ENCODE measurements around the gene TM9SF2.
"Not testable (repeated sequence)": the region's sequence is repeated elsewhere in the genome, so short reads cannot be mapped to it uniquely, and the experiment has no call there.

TM9SF2 gene

DNA sequence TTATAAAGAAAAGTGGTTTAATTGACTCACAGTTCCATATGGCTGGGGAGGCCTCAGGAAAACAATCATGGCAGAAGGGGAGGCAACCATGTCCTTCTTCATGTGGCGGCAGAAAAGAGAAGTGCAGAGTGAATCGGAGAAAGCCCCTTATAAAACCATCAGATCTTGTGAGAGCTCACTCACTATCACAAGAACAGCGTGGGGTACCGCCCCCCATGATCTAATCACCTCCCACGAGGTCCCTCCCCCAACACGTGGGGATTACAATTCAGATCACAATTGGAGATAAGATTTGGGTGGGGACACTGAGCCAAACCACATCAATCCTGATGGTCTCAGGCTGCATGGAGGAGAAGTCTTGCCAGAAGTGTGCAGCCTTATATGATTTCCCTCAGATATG lies 26.0 kb downstream of the TM9SF2 start:
- DNase-seq = no peak

DNA sequence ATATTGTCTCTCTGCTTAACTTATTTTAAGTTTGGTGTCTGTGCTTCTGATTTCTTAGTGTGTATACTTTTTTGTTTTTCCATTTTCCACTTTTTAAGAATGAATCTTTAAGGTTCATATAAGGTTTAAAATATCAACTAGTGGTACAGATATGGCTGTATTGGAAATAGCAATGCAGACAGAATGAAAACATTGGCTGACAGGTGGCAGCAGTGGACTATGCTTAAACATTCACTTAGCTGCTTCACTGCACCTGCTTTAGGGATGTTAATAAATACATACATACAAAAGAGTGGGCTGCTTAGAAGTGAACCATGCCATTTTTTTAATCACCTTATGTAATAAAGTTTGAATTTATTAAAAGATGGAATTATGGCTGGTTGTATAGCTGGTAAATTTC lies 27.3 kb downstream of the TM9SF2 start:
- DNase-seq = peak in 2 of 56 donors; percentile 2 to 5

DNA sequence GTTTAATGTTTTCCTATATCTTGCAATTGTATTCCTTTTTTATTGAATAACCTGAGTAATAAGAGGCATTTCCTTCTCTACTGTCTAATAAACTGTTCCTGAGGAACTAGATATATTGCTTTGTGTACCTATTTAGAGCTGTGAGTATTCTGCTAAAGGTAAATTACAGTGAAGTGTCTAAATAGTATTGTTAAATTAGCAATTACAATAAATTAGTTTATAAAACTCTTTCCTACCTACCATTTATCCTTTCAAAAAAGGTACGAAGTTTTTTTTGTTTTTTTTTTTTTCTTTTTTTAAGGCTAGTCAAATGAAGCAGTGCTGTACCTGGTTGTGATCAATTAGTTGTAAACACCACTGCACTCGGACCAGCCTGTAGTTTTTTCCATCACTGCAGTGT lies 34.8 kb downstream of the TM9SF2 start:
- no peak for DNase-seq

DNA sequence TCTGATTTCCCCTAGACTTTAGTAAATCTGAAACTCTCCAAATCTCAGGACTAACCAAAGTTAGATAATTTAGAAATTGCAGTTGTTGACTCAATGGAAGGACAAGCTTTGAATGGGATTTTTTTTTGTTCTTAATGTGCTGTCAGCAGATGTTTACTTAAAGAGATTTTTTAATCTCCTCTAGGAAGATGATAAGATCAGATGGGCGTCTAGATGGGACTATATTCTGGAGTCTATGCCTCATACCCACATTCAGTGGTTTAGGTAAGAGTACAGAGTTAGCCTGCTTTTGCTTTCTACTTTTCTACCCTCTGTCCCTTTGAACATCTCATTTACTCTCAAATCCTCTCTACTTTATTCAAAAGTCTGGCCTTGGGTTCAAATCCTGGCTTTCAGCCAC lies 39.3 kb downstream of the TM9SF2 start:
- no peak for DNase-seq

DNA sequence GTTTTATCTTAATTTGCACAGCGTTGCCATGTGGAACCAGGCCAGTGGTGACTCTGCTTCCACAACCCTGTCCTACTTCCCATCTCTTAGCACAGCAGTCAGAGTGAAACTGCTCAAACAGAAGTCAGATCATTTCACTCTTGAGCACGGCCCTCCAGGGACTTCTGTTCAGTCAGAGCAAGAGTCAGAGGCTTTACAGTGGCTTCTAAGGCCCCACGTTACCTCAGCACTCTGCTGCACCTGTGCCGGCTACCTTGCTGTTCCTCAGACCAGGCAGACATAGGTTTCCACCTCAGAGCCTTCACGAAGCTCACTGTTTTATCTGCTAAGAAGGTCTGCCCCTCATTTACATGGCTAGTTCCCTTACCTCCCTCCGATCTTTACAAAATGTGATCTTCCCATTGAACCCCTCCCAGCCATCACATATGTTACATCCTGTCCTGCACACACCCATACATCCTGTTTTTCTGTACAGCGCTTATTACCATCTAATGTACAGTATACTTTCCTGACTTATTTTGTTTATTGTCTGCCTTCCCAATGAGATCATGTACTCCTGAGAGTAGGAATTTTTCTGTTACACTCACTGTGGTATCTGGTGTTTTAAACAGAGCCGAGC lies 41.6 kb downstream of the TM9SF2 start:
- peak in 1 of 56 donors; percentile 23 for DNase-seq

DNA sequence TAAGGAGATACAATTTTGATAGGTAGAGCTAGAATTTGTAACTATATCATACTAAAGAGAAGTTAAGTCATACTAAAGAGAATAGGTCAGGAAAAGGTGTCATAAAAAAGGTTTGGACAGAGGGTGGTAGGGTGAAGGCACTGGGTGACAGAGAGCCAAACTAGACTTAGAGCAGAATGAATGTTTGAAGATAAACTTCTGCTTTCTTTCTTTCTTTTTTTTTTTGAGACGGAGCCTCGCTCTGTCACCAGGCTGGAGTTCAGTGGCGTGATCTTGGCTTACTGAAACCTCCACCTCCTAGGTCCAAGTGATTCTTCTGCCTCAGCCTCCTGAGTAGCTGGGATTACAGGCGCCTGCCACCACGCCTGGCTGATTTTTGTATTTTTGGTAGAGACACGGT lies 44.1 kb downstream of the TM9SF2 start:
- no peak for DNase-seq

DNA sequence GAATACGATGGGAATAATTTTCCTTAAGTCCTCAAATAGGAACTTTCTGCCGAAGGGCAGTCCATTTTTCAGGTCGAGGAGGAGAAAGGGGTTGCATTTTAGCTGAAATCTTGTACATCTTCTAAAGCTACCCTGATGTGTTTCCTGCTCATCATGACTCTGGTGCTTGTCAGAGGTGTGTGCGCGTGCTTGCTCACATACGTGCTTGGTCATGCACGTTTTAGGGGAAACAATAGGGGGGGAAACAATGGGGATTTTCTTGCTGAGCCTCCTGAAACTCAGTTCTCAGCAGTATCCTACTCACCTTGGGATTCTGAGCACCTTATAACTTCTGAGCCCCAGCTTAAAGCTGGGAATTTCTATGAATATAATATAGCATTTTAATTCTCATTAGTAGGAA lies 44.7 kb downstream of the TM9SF2 start:
- no peak for DNase-seq

DNA sequence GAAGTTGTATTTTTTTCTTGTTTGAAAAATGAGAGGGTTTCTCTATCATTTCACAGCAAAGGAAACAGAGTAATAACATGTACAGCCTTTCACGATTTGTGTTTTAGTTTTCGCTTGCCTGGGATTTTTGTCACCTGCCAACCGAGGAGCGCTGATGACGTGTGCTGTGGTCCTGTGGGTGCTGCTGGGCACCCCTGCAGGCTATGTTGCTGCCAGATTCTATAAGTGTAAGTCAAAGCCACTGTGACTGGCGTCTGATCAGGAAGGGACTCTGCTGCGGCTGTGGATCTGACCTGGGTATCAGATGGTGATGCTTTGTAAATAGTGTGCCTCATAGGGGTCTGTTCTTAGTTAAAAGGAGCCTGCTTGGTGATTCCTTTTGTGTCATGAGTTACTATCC lies 45.6 kb downstream of the TM9SF2 start:
- DNase-seq = no peak

DNA sequence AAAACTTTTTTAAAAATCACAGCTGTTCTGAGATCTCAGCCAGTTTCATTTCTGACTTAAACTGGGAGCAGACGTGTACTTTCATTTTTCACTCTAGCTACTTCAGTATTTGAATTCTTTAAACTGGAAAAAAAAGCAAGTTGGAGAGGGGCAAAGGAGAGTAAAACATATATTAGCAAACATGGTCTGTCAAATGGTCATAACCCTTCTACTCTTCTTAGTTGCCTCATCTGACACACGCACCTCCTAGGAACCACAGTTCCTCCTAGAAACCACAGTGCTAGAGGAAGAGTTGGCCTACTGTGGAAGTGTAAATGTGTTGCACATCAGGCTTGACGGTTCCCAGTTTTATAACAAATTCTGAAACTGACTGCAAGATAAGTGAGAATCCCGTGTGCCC lies 47.2 kb downstream of the TM9SF2 start:
- no peak for DNase-seq

DNA sequence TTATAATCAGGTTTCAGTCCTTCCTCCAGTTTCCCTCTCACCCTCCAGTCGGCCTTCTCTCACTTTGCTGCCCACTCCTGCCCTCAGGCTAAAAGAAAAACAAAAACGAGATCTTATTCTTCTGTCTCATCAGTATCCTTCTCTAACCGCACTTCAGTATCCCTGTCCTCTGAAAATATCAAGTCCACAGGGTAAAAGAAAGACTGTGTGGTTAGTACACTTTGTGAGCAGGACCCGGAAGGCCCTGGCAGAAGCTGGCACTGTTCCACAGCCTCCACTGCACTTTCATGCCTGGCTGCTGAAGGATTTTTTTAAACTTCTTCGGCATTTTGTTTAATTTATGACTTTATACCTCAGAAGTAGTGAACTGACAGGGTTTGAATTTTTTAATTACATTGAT lies 51.8 kb downstream of the TM9SF2 start:
- DNase-seq = no peak

DNA sequence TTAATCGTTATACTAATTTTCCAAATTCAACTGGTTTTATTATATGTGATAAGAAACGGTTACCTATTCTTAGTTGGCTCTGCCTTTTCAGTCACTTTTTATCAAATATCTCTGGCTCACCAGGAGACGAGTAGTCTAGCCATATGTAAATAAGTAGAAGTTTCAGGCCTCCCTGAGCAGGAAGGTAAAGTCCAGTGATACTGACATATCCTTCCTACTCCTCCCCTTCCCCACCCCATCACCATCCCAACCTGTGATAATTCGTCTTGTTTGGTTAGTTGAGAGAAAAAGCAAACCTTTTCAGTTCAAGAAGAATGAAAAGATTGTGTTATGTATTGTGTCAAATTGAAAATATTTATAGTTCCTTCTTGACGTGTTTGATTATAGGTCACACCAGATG lies 53.9 kb downstream of the TM9SF2 start:
- no peak for DNase-seq

DNA sequence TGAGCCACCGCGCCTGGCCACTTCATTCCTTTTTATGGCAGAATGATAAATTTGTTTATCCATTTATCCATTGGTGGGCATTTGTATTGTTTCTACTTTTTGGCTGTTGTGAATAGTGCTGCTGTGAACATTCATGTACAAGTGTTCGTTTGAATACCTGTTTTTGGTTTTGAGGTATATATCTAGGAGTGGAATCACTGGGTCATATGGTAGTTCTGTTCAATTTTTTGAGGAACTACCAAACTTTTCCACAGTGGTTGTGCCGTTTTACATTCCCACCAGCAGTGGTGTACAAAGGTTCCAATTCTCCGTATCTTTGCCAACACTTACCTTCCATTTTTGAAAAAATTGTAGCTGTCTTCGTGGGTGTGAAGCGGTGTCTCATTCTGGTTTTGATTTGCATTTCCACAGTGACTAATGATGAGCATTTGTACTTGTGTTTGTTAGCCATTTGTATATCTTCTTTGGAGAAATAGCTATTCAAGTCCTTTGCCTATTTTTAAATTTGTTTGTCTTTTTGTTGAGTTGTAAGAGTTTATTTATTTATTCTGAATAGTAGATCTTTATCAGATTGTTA lies 55.7 kb downstream of the TM9SF2 start:
- DNase-seq = no peak

DNA sequence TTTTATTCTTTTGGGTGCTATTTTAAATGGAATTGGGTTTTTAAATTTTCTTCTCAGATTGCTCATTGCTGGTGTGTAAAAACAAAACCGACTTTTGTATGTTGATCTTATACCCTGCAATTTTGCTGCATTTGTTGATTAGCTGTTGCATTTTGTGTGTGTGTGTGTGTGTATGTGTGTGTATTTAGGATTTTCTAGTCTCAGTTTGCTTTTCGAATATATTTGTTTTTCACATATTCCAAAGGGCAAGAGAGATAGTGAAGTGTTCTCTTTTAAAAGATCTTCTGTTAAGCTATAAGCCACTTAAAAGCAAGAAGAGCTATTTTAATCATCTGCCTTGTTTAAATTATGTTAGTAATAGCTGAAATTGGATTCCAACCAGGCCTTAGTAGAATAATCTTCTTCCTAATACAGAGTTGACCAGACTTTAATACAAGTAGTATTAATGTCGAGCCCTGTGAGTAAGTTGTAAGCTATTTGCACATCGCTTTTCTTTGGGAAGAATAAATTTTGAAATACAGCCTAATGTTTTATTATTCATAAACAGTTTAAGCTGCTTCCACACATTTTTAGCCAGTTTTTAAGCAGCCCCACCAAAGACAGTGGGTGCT lies 57.4 kb downstream of the TM9SF2 start:
- no peak for DNase-seq

DNA sequence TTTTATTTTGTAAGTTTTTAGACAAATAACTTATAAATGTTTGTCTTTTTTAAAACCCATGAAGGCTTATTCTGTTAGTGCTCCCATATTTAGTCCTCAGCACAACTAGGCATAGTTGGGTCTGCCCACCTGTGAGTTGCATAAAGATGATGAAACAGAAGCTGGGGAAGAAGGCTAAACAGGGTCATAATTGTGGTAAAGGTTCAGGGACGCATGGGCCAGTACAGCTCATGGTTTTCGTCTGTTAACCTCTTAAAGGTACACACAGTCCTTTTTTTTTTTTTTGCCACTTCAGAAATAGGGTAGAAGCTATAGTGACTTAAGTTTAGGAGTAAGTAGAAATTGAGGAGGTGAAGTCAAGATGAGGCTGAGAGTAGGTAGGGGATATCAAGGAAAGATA lies 58.3 kb downstream of the TM9SF2 start:
- DNase-seq = no peak

DNA sequence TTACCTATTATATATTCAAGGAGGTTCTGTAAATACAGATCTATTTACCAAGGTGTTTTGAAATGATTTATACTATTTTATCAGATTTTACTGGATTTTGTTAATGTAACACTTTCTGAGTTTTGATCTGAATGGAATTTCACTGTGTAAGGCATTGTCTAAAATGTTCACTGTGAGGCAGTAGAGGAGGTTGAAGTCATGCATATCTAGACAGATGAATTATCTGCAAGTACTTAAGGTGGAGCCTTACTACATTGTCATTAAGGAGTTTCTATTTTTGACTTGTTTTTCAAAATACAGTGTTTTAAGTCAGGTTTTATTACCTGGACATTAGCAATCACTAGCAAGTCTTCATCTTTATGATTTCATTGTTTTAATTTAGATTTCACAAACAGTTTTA lies 62.1 kb downstream of the TM9SF2 start:
- no peak for DNase-seq

DNA sequence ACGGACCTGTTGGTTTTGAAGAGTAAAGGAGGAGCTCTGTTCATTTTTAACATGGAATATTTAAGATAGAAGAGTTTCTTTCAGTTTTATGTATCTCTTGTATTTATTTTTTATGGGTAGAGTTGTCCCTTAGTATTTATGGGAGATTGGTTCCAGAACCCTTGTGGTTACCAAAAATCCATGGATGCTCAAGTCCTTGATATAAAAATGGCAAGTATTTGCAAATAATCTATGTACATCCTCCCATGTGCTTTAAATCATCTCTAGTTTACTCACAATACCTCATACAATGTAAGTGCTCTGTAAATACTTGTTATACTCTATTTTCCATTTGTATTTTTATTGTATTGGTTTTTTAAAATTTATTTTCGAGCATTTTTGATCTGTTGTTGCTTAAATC lies 63.1 kb downstream of the TM9SF2 start:
- no peak for DNase-seq

DNA sequence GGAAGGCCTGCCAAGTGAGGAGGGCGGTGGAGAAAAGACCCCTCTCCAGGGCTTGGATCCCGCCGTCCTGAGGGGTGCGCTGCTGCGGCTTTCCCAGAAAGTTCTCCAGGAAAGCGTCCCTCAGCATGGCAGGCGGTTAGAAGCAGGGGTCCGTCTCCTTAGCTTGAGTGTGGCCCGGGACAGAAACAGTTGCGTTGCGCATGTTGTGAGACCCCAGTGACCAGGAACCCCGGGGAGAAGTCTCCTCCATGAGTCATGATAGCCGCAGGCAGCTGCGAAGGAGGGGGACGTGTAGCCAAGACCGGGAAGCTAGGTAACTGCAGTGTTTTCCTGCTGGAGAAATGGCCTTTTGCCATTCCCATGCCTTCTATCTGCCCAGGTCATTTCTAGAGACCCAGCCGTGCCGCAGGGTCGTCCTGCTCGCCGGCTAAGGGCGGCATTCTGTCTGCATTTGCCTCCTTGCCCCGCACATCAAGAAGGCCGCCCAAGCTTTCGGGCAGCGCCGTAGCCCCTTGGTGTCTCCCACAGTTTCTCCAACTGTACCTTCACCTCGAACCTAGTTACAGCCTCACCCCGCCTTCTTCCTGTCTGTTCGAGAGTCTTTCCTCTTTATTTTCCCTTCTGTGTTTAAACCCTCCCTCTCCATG lies 64.3 kb downstream of the TM9SF2 start:
- no peak for DNase-seq

DNA sequence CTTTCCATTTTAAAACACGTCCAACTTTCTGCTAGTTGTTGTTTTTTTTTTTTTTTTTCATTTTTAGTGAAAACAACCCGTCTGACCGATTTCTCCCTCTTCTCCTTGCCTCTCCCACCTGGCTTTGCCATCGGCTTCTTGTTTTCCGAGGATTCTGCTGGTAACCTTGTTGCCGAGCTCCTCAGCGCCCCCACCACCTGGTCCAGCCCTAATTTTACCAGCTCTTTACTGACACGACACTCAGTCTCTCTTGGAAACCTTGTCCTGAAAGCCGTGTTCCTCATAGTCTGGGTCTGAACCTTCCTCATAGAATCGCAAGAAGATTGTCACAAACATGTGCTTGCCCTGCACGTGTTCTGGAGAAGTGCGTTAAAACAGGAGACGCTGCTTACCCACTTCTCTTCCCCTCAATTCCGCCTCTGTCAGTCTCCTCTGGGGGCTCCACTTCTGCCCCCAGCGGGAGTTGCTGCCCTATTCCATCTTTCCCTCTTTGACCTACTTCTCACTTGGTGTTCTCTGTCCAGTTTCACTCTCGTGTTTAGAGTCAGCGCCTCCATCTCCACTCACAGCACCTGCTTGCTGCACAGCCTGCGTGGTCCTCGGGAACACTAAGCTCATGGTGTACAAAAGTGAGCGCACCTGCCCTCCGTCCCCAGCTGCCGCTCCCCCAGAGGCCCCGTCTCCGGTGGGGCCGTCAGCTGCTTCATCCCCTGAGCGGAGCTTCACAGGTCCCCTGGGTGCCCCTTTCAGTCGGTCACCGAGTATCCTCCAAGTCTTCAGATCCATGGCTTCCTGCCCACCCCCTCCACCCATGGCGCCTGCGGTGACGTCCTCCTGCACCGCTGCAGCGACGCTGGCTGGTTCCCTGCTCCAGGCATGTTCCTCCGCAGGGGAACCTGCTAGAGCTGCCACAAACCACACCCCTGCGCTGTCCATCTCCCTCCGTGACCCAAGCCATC lies 65.1 kb downstream of the TM9SF2 start:
- DNase-seq = no peak

DNA sequence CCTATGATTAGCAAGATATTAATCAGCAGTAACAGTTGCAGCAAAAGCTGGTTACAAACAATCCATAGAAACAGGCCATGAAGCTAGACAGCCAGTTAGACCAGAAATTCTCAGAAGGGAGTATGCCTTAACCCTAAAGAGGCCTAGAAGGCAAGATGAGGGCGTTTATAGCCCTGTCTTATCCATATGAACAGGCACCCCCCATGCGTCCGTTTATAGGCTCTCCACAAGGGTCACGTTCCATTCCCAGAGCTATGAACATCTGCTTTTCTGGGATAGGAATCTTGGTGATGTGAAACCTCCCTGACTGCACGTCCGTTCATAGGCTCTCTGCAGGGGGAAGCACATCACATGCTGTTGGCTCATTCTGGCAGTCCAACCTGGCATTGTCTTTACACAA lies 67.6 kb downstream of the TM9SF2 start:
- not testable (repeated sequence) for DNase-seq

DNA sequence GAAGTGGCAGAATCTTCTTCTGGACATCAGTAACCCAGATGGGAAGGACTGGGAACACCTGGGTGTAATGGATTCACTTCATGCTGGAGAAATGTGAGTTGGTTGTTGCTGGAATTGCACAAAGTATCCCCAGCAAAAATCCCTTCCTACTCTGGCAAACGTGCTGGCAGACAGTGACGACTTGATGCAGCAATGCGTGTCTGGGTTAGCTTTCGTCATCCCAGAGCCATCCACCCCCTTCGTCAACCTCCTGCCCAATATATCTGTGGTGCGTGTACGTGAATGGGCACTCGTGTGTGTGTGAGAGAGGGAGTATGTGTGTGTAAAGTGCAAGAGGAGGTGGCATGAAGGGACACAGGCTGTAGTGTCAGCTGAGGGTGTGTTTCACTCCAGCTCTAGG lies 70.9 kb downstream of the TM9SF2 start:
- no peak for DNase-seq

DNA sequence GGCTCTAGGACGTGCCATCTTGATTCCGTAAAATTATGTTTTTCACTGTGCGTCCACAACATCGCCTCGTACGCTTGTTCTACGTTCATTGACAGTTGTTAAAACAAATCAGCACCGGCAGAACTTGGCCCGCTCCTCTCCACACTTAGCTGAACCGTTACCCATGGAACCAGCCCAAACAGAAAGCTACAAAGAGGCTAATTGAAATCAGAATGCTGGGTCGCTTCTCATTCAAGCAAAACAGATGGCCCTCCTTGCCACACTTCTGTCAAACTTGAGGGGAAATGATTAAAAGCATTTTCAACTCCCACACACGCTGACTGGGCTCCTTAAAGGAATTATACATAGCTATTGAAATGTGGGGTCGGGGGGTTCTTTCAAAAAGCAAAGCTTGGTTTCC lies 71.6 kb downstream of the TM9SF2 start:
- DNase-seq = peak in 7 of 56 donors; percentile 8 to 60 (median 13)

All from amygdala (tissue), 56 donors.